Vagina (tissue), 2 donors: ENCODE data around the gene CLEC18A.

Source experiments
- POLR2A ChIP-seq, 2 donors: fragments of 450-650 bp; IDR thresholded peaks; one replicate each; pipeline ENCODE4 v1.6.1; 2017; ENCODE audit warnings: antibody characterized with exemption in 2 of 2, mild to moderate bottlenecking in 2 of 2, moderate library complexity in 2 of 2
- POLR2AphosphoS5 ChIP-seq, 2 donors: sonication (generic); formaldehyde crosslinking; IDR thresholded peaks; one replicate each; pipeline ENCODE4 v1.9.0; 2017; ENCODE audit warnings: antibody characterized with exemption in 2 of 2, mild to moderate bottlenecking in 2 of 2, low read depth in 1 of 2; ENCODE audit not compliant: insufficient read depth in 1 of 2
- TF ChIP-seq, protein P1 (sequence below), 3 experiments: fragments of 450-650 bp in 2 of 3; fragments of 200-600 bp in 1 of 3; sonication (generic) in 1 of 3; IDR thresholded peaks; one replicate each; pipeline ENCODE4 v1.5.1; 2017 to 2019; ENCODE audit warnings: antibody characterized with exemption in 3 of 3, mild to moderate bottlenecking in 2 of 3, moderate library complexity in 2 of 3

GRCh38 chr16:69930117-69930776, 20.9 kb upstream of the CLEC18A start:
- TF ChIP-seq, protein P1, sequence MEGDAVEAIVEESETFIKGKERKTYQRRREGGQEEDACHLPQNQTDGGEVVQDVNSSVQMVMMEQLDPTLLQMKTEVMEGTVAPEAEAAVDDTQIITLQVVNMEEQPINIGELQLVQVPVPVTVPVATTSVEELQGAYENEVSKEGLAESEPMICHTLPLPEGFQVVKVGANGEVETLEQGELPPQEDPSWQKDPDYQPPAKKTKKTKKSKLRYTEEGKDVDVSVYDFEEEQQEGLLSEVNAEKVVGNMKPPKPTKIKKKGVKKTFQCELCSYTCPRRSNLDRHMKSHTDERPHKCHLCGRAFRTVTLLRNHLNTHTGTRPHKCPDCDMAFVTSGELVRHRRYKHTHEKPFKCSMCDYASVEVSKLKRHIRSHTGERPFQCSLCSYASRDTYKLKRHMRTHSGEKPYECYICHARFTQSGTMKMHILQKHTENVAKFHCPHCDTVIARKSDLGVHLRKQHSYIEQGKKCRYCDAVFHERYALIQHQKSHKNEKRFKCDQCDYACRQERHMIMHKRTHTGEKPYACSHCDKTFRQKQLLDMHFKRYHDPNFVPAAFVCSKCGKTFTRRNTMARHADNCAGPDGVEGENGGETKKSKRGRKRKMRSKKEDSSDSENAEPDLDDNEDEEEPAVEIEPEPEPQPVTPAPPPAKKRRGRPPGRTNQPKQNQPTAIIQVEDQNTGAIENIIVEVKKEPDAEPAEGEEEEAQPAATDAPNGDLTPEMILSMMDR (IDR thresholded peaks at IDR 0.05) = peak; percentile 65 to 81 (median 69)
- no peak for TF ChIP-seq POLR2A (IDR thresholded peaks at IDR 0.05)
- no peak for TF ChIP-seq POLR2AphosphoS5 (IDR thresholded peaks at IDR 0.05; ENCODE audit: insufficient read depth in 1 of 2, low read depth in 1 of 2)
